Measurements from ENCODE around the gene PAPLN.

- TF ChIP-seq POLR2AphosphoS5 (IDR thresholded peaks at IDR 0.05; ENCODE audit: borderline replicate concordance, low read depth, low read length) (no peak), EZH2 (IDR thresholded peaks at IDR 0.05) (no peak)
These were observed 28.4 kb downstream of the PAPLN start for GRCh38 chr14:73265721-73266046.

Data from SK-N-MC (cell line).